ENCODE measurements around the gene FER.
"Not testable (repeated sequence)": the region's sequence is repeated elsewhere in the genome, so short reads cannot be mapped to it uniquely, and the experiment has no call there.

FER gene

GRCh38 chr5:109030360-109031143, 282.9 kb downstream of the FER start:
- Histone ChIP-seq H3K4me3 (ENCODE audit: low read depth, low read length) (no peak overlapping the region), H3K27ac (ENCODE audit: low read depth, low read length) (no peak overlapping the region), H3K9me3 (ENCODE audit: control insufficient read depth, insufficient read depth, low read depth, low read length) (no peaks in the 10 kb centered on the region), H3K27me3 (ENCODE audit: control insufficient read depth, insufficient read depth, low read length) (no peaks in the 10 kb centered on the region), H3K36me3 (ENCODE audit: control insufficient read depth, insufficient read depth, low read length) (no peaks in the 10 kb centered on the region), H3K9ac (ENCODE audit: low read length) (no peak overlapping the region), H3K4me1 (ENCODE audit: control insufficient read depth, insufficient read depth, low read length) (0 out of 2 replicates have a peak, but pooled peaks cover 2% of the 10 kb centered on the region)

DNA sequence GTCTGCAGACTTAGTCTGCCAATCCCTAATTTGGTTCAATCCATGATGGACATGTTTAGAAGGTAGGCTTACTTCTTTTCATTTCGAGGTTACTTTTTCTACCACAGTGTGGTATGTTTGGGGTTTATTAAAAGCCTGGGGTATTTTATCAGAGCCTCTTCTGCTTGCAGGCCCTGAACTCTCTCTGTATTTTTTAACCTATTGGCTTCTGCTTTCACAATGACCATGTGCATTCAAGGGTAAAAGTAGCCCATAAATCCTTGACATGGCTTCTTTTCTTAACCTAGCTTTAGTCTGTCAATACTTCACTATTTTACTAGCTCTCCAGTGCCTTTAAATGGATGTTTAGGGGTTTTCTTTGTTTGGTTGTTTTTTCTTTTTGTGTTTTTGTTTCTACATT, 286.6 kb downstream of the FER start:
- Histone ChIP-seq H3K9me3 (ENCODE audit: control insufficient read depth, insufficient read depth, low read depth, low read length) (no peaks in the 10 kb centered on the region), H3K27me3 (ENCODE audit: control insufficient read depth, insufficient read depth, low read length) (no peaks in the 10 kb centered on the region), H3K9ac (ENCODE audit: low read length) (no peak overlapping the region), H3K27ac (ENCODE audit: low read depth, low read length) (no peak overlapping the region), H3K4me1 (ENCODE audit: control insufficient read depth, insufficient read depth, low read length) (0 out of 2 replicates have a peak, but pooled peaks cover 2% of the 10 kb centered on the region), H3K4me3 (ENCODE audit: low read depth, low read length) (no peak overlapping the region), H3K36me3 (ENCODE audit: control insufficient read depth, insufficient read depth, low read length) (no peaks in the 10 kb centered on the region)

- no peak overlapping the region for H3K9ac ChIP-seq (ENCODE audit: low read length)
- H3K36me3 ChIP-seq (ENCODE audit: control insufficient read depth, insufficient read depth, low read length), result no peaks in the 10 kb centered on the region
- H3K9me3 ChIP-seq (ENCODE audit: control insufficient read depth, insufficient read depth, low read depth, low read length), result no peaks in the 10 kb centered on the region
- H3K27ac ChIP-seq (ENCODE audit: low read depth, low read length), result no peak overlapping the region
- H3K27me3 ChIP-seq (ENCODE audit: control insufficient read depth, insufficient read depth, low read length), result no peaks in the 10 kb centered on the region
- no peak overlapping the region for H3K4me3 ChIP-seq (ENCODE audit: low read depth, low read length)
- H3K4me1 ChIP-seq (ENCODE audit: control insufficient read depth, insufficient read depth, low read length), result 0 out of 2 replicates have a peak, but pooled peaks cover 2% of the 10 kb centered on the region
Observed at GRCh38 chr5:109035436-109035835, 287.7 kb downstream of the FER start.

DNA sequence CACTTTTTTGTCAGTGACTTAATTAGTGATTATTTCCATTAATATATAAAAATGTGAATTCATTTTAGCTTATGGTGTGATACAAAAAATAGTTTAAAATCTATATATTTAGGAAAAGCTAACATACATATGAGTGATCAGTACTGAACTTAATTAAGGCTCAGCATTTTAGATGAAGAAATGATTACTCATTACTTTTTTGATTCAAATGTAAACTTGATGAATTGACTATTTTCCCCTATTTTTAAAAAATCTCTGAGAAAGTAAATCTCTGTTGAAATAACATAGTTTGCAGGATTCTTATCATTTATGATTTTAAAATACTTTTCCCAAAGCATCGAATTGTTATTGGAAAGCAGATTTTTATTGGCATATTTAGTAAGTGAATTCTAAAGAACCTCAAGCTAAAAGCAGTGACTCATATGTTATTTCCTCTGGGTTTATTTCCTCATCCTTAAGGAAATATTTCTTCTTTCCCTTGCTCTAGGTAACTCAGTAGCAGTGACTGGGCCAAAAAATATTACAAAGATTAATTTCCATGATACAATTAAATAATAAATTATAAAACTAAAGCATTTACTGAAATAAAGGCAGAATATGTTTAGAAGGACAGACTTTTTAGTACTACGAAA, 290.6 kb downstream of the FER start:
- no peaks in the 10 kb centered on the region for H3K9me3 ChIP-seq (ENCODE audit: control insufficient read depth, insufficient read depth, low read depth, low read length)
- no peak overlapping the region for H3K4me3 ChIP-seq (ENCODE audit: low read depth, low read length)
- no peaks in the 10 kb centered on the region for H3K4me1 ChIP-seq (ENCODE audit: control insufficient read depth, insufficient read depth, low read length)
- no peaks in the 10 kb centered on the region for H3K27me3 ChIP-seq (ENCODE audit: control insufficient read depth, insufficient read depth, low read length)
- no peaks in the 10 kb centered on the region for H3K36me3 ChIP-seq (ENCODE audit: control insufficient read depth, insufficient read depth, low read length)
- no peak overlapping the region for H3K27ac ChIP-seq (ENCODE audit: low read depth, low read length)
- no peak overlapping the region for H3K9ac ChIP-seq (ENCODE audit: low read length)

DNA sequence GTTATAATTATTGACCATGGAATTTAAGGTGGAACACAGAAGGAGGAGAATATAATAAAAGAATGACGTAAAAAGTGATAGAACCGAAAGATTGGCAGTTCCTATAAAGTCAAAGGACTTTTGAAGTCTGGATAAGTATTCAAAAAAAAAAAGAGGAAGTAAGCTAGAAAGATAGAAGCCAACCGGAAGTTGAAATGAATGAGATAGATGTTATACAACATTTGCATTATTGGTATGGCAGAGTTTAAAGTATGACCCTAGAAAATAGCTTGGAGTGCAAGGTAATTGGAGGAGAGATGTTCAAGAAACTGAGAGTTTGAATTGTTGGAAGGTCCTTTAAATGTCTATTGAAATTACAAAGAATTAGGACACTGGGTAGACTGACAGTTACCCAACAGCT, 293.6 kb downstream of the FER start:
- no peaks in the 10 kb centered on the region for H3K36me3 ChIP-seq (ENCODE audit: control insufficient read depth, insufficient read depth, low read length)
- no peak overlapping the region for H3K4me3 ChIP-seq (ENCODE audit: low read depth, low read length)
- no peak overlapping the region for H3K27ac ChIP-seq (ENCODE audit: low read depth, low read length)
- H3K27me3 ChIP-seq (ENCODE audit: control insufficient read depth, insufficient read depth, low read length), result no peaks in the 10 kb centered on the region
- no peaks in the 10 kb centered on the region for H3K9me3 ChIP-seq (ENCODE audit: control insufficient read depth, insufficient read depth, low read depth, low read length)
- H3K4me1 ChIP-seq (ENCODE audit: control insufficient read depth, insufficient read depth, low read length), result no peaks in the 10 kb centered on the region
- no peak overlapping the region for H3K9ac ChIP-seq (ENCODE audit: low read length)

GRCh38 chr5:109045710-109046109, 298.0 kb downstream of the FER start:
- Histone ChIP-seq H3K4me1 (ENCODE audit: control insufficient read depth, insufficient read depth, low read length) (no peaks in the 10 kb centered on the region), H3K9me3 (ENCODE audit: control insufficient read depth, insufficient read depth, low read depth, low read length) (no peaks in the 10 kb centered on the region), H3K4me3 (ENCODE audit: low read depth, low read length) (no peak overlapping the region), H3K27me3 (ENCODE audit: control insufficient read depth, insufficient read depth, low read length) (no peaks in the 10 kb centered on the region), H3K27ac (ENCODE audit: low read depth, low read length) (no peak overlapping the region), H3K36me3 (ENCODE audit: control insufficient read depth, insufficient read depth, low read length) (no peaks in the 10 kb centered on the region), H3K9ac (ENCODE audit: low read length) (no peak overlapping the region)

GRCh38 chr5:109049565-109049964, 301.9 kb downstream of the FER start:
- no peaks in the 10 kb centered on the region for H3K9me3 ChIP-seq (ENCODE audit: control insufficient read depth, insufficient read depth, low read depth, low read length)

GRCh38 chr5:109050321-109050720, 302.6 kb downstream of the FER start:
- not testable (repeated sequence) for H3K9me3 ChIP-seq (ENCODE audit: control insufficient read depth, insufficient read depth, low read depth, low read length); H3K36me3 ChIP-seq (ENCODE audit: control insufficient read depth, insufficient read depth, low read length); H3K27me3 ChIP-seq (ENCODE audit: control insufficient read depth, insufficient read depth, low read length); H3K27ac ChIP-seq (ENCODE audit: low read depth, low read length); H3K4me1 ChIP-seq (ENCODE audit: control insufficient read depth, insufficient read depth, low read length); H3K4me3 ChIP-seq (ENCODE audit: low read depth, low read length); H3K9ac ChIP-seq (ENCODE audit: low read length)

More at GRCh38 chr5:109049565-109049964, 301.9 kb downstream of the FER start:
- Histone ChIP-seq H3K27ac (ENCODE audit: low read depth, low read length) (no peak overlapping the region), H3K36me3 (ENCODE audit: control insufficient read depth, insufficient read depth, low read length) (peaks cover 4% of the 10 kb centered on the region; the same call in 1 of the 2 replicates), H3K27me3 (ENCODE audit: control insufficient read depth, insufficient read depth, low read length) (no peaks in the 10 kb centered on the region), H3K9ac (ENCODE audit: low read length) (no peak overlapping the region), H3K4me3 (ENCODE audit: low read depth, low read length) (no peak overlapping the region), H3K4me1 (ENCODE audit: control insufficient read depth, insufficient read depth, low read length) (no peaks in the 10 kb centered on the region)

DNA sequence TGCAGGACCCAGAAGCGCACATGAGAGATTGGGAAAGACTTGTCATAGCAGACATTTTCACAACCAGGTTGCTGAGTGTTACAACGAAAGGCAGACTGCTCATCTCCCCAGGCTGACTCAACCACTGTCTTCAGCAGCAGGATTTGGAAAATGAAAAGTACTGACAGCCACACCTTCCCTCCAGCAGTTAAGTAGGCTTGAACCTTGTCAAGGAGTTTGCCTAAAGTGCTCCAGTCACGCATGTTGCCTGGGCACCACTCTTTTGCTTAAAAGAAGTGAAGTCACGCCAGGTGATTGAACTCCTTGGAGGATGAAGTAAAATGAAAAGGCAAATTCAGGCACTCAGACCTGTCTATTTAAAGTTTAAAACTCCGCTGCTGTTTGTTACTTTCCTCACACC, 304.5 kb downstream of the FER start:
- H3K36me3 ChIP-seq (ENCODE audit: control insufficient read depth, insufficient read depth, low read length); H3K4me1 ChIP-seq (ENCODE audit: control insufficient read depth, insufficient read depth, low read length); H3K27ac ChIP-seq (ENCODE audit: low read depth, low read length); H3K9ac ChIP-seq (ENCODE audit: low read length); H3K9me3 ChIP-seq (ENCODE audit: control insufficient read depth, insufficient read depth, low read depth, low read length); H3K4me3 ChIP-seq (ENCODE audit: low read depth, low read length); H3K27me3 ChIP-seq (ENCODE audit: control insufficient read depth, insufficient read depth, low read length): not testable (repeated sequence)

DNA sequence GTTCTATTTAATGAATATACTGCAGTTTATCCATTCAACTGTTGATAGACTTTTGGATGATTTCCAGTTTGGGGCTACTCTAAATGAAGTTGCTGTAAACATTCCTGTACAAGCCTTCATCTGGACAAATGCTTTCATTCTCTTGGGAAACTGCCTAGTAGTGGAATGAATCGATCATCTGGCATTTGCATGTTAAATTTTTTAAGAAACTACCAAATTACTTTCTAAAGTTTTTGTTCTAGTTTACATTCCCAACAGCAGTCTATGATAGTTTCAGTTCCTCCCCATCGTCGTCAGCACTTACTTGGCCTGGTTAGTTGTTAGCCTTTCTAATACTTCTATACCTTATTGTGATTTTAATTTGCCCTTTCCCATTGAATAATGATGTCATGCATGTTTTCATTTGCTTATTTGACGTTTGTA, 306.3 kb downstream of the FER start:
- H3K9ac ChIP-seq (ENCODE audit: low read length), result no peak overlapping the region
- no peaks in the 10 kb centered on the region for H3K4me1 ChIP-seq (ENCODE audit: control insufficient read depth, insufficient read depth, low read length)
- no peak overlapping the region for H3K27ac ChIP-seq (ENCODE audit: low read depth, low read length)
- H3K9me3 ChIP-seq (ENCODE audit: control insufficient read depth, insufficient read depth, low read depth, low read length), result no peaks in the 10 kb centered on the region
- H3K4me3 ChIP-seq (ENCODE audit: low read depth, low read length), result no peak overlapping the region
- H3K27me3 ChIP-seq (ENCODE audit: control insufficient read depth, insufficient read depth, low read length), result no peaks in the 10 kb centered on the region
- H3K36me3 ChIP-seq (ENCODE audit: control insufficient read depth, insufficient read depth, low read length), result peaks cover 4% of the 10 kb centered on the region; the same call in 1 of the 2 replicates

- no peak overlapping the region for H3K27ac ChIP-seq (ENCODE audit: low read depth, low read length)
- no peaks in the 10 kb centered on the region for H3K36me3 ChIP-seq (ENCODE audit: control insufficient read depth, insufficient read depth, low read length)
- H3K4me1 ChIP-seq (ENCODE audit: control insufficient read depth, insufficient read depth, low read length), result no peaks in the 10 kb centered on the region
- H3K9ac ChIP-seq (ENCODE audit: low read length), result no peak overlapping the region
- H3K4me3 ChIP-seq (ENCODE audit: low read depth, low read length), result no peak overlapping the region
- no peaks in the 10 kb centered on the region for H3K27me3 ChIP-seq (ENCODE audit: control insufficient read depth, insufficient read depth, low read length)
- H3K9me3 ChIP-seq (ENCODE audit: control insufficient read depth, insufficient read depth, low read depth, low read length), result no peaks in the 10 kb centered on the region
Observed at GRCh38 chr5:109060378-109061025, 312.8 kb downstream of the FER start.
